Heart right ventricle (tissue), 16 donors: Measurements from ENCODE around the gene CCNF. TPM values are rescaled to one million over a fixed set of nuclear protein-coding genes. Genes with fewer than 3 reads are reported as not detected.
"Not testable (repeated sequence)": the region's sequence is repeated elsewhere in the genome, so short reads cannot be mapped to it uniquely, and the experiment has no call there.

Experiments used
- ATAC-seq, 8 donors: fragments of 200-7000 bp; cut with Tn5 transposase; one replicate each; pipeline ENCODE4 v1.9.1; 2020; ENCODE audit warnings: mild to moderate bottlenecking in 8 of 8, moderate library complexity in 8 of 8, moderate number of reproducible peaks in 1 of 8
- DNase-seq, 2 donors: peaks; one replicate each; pipeline ENCODE4 v3.0.0-alpha.2; 2020
- H3K27ac ChIP-seq, 10 donors: fragments of 200-600 bp; sonication (generic) in 2 of 10; one replicate each; pipeline versions ENCODE4 v1.5.0 to v1.8.0; 2020 to 2022; ENCODE audit warnings: mild to moderate bottlenecking in 3 of 10
- H3K27me3 ChIP-seq, 7 donors: fragments of 200-600 bp; one replicate each; pipeline ENCODE4 v1.8.0; 2021 to 2022; ENCODE audit warnings: mild to moderate bottlenecking in 2 of 7
- H3K36me3 ChIP-seq, 9 donors: fragments of 200-600 bp; sonication (generic) in 1 of 9; one replicate each; pipeline versions ENCODE4 v1.5.0 to v1.8.0; 2020 to 2022; ENCODE audit warnings: mild to moderate bottlenecking in 2 of 9
- H3K4me1 ChIP-seq, 9 donors: fragments of 200-600 bp; sonication (generic) in 1 of 9; one replicate each; pipeline versions ENCODE4 v1.5.0 to v1.8.0; 2020 to 2022; ENCODE audit warnings: mild to moderate bottlenecking in 4 of 9
- H3K4me3 ChIP-seq, 10 donors: fragments of 200-600 bp; sonication (generic) in 2 of 10; one replicate each; pipeline versions ENCODE4 v1.5.0 to v1.8.0; 2020 to 2022; ENCODE audit warnings: mild to moderate bottlenecking in 7 of 10, moderate library complexity in 2 of 10
- H3K9me3 ChIP-seq, 11 donors: fragments of 200-600 bp in 10 of 11; sonication (generic) in 2 of 11; one replicate each; pipeline versions ENCODE4 v1.5.0 to v1.8.0; 2013 to 2022; ENCODE audit warnings: mild to moderate bottlenecking in 2 of 11, control low read depth in 1 of 11, moderate library complexity in 1 of 11
- WGBS, 2 donors: extraction: QIAGEN DNeasy Blood & Tissue Kit; methylation state at CpG; one replicate each; pipeline ENCODE4 v1.1.7; 2013; ENCODE audit warnings: inconsistent platforms in 1 of 2; 5-methylcytosine and 5-hydroxymethylcytosine counted together
- intact Hi-C, 10 donors: fragments of 100-400 bp; cut with DNase I; formaldehyde crosslinking; loops; one replicate each; pipeline versions ENCODE4 v1.11.1 to v1.14.2; 2022
- polyA plus RNA-seq, 2 donors: library from polyadenylated mRNA; stranded (reverse); fragments of 200-250 nt; gene quantifications; one replicate each; pipeline ENCODE4 v1.2.3, GENCODE V29; 2013
- total RNA-seq, 10 donors: library from RNA; stranded (reverse); fragmentation: NEBNext Ultra II Directional in 3 of 10; extraction: Animal tissue kit (Norgen Biotek cat#: 25700) in 3 of 10; gene quantifications; one replicate each; pipeline versions ENCODE4 v1.2.1 to v1.2.4, GENCODE V29; 2021 to 2023
- TF ChIP-seq, protein P1 (sequence below), 9 donors: fragments of 200-600 bp; sonication (generic) in 2 of 9; IDR thresholded peaks; one replicate each; pipeline versions ENCODE4 v1.5.0 to v1.8.0; 2021 to 2022; ENCODE audit warnings: antibody characterized with exemption in 9 of 9, mild to moderate bottlenecking in 5 of 9, moderate library complexity in 1 of 9
- donor health status: Arrhythmogenic right ventricular cardiomyopathy.
- donor health status: ischemic (EF 13 %, LVEDD 7.1; RV severe dilation, severe dysfunction).
- donor health status: healthy with polysubstance abuse.
- donor health status: DM: no; HTN: yes; CAD: no.
- donor health status: DM: no; HTN: no; CAD: no.
- donor health status: ischemic (EF 25% LVEDD 6.9; RV normal size, moderate dysfunction).
- donor health status: ischemic (EF 25% LVEDD 5.7; RV mildly dilated, moderate dysfunction).
- donor health status: healthy.
- donor health status: DM: yes; HTN: yes; CAD: no.
- donor health status: Ischemic cardiomyopathy.
- donor health status: ischemic (EF 35%, LVEDD 5.7; RV mildly dilated, moderate dysfunction).
- donor health status: nonischemic (EF 11% LVEDD 7.7; RV severe dilation, severe dysfunction).
- donor health status: DM: yes; HTN: yes; CAD: no.
- donor health status: PGD.
- donor health status: ischemic (EF 29% LVEDD 5.4; RV normal size, mild dysfunction).
- donor health status: nonischemic (EF 23%, LVEDD 6.1; RV moderate dilation, normal function).

The CCNF gene
- total and polyA plus RNA-seq, 12 donors, result 0.51 to 3.4 (median 0.99) TPM

DNA sequence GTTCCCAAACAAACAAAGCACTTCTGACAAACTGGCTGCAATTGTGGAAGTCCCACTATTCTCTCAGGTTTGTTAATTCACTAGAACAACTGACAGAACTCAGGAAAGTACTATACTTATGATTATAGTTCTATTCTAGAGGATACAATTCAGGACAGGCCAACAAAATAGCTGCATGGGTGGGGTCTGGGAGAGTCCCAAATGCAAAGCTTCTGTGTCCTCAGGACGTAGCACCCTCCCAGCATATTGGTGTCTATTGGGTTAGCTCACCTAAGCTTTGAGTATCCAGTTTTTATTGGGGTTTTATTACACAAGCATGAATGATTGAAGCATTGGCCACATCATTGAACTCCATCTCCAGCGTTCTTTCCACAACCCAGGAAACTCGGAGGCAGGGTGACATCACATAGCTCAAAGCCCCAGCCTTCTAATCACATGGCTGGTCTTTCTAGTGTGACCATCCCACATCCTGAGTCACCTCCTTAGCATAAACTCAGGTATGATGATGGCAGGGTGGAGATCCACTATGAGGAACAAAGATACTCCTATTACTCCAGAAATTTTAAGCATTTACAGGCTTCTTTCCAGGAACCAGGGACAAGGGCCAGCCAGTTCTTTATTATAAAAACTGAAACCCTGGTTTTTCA is 43.9 kb upstream of the CCNF start:
- Histone ChIP-seq H3K4me1 (no peaks in the 10 kb centered on the region), H3K9me3 (peaks cover 0 to 23% (median 8%) of the 10 kb centered on the region in 11 donors), H3K36me3 (no peaks in the 10 kb centered on the region), H3K4me3 (no peak overlapping the region), H3K27ac (no peak overlapping the region), H3K27me3 (peaks cover 0 to 5% (median 0%) of the 10 kb centered on the region in 7 donors)
- no peak for DNase-seq
- intact Hi-C loops, result no loop called here
- no peak for ATAC-seq
- TF ChIP-seq, protein P1, sequence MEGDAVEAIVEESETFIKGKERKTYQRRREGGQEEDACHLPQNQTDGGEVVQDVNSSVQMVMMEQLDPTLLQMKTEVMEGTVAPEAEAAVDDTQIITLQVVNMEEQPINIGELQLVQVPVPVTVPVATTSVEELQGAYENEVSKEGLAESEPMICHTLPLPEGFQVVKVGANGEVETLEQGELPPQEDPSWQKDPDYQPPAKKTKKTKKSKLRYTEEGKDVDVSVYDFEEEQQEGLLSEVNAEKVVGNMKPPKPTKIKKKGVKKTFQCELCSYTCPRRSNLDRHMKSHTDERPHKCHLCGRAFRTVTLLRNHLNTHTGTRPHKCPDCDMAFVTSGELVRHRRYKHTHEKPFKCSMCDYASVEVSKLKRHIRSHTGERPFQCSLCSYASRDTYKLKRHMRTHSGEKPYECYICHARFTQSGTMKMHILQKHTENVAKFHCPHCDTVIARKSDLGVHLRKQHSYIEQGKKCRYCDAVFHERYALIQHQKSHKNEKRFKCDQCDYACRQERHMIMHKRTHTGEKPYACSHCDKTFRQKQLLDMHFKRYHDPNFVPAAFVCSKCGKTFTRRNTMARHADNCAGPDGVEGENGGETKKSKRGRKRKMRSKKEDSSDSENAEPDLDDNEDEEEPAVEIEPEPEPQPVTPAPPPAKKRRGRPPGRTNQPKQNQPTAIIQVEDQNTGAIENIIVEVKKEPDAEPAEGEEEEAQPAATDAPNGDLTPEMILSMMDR (IDR thresholded peaks at IDR 0.05), result no peak
- WGBS, 2 donors, result 57 to 63% methylated on average over 3 of the region's 3 CpGs

DNA sequence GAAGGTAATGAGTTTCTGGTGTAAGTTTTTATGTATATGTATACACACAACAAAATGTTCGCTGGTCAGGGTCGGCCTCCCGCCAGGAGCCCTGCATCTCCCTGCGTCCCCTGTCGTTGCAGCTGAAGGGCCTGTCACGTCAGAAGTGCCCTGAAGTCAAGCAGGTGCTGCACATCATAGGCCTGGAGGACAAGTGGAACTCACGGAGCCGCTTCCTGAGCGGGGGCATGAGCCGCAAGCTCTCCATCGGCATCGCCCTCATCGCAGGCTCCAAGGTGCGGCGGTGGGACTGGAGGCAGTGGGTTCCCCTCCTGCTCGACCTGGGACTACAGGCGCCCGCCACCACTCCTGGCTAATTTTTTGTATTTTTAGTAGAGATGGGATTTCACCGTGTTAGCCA is 43.3 kb upstream of the CCNF start:
- DNase-seq, H3K4me3 ChIP-seq, H3K27me3 ChIP-seq, ATAC-seq, intact Hi-C loops, H3K4me1 ChIP-seq, H3K27ac ChIP-seq, H3K36me3 ChIP-seq: not testable (repeated sequence)
- WGBS, 2 donors, result 76 to 82% methylated on average over 19 of the region's 19 CpGs
- peaks cover 0 to 23% (median 8%) of the 10 kb centered on the region in 11 donors for H3K9me3 ChIP-seq

DNA sequence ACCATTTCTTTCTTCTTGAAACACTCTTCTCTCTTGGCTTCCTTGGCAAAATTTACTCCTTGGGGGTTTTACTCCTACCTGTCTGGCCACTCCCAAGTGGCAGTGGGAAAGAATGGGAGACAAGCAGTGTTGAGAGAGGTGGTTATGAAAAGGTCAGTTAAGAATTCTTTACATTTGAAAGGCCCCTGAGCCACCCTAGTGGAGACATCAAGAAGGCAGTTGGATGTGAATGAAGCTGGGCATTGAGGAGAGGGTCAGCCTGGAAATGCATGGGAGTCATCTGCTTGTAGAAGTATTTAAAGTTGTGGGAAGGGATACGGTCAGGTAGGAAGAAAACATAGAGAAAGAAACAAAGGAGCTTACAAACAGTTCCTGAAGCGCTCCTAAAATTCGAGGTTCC is 42.3 kb upstream of the CCNF start:
- Histone ChIP-seq H3K4me1 (no peaks in the 10 kb centered on the region), H3K9me3 (peaks cover 0 to 23% (median 8%) of the 10 kb centered on the region in 11 donors), H3K36me3 (no peaks in the 10 kb centered on the region), H3K27me3 (peaks cover 0 to 5% (median 0%) of the 10 kb centered on the region in 7 donors), H3K27ac (no peak overlapping the region), H3K4me3 (no peak overlapping the region)
- no peak for DNase-seq
- WGBS, 2 donors, result 65 to 68% methylated on average over 3 of the region's 3 CpGs
- intact Hi-C loops, result no loop called here
- ATAC-seq, result no peak
- TF ChIP-seq, protein P1 (IDR thresholded peaks at IDR 0.05), result no peak

DNA sequence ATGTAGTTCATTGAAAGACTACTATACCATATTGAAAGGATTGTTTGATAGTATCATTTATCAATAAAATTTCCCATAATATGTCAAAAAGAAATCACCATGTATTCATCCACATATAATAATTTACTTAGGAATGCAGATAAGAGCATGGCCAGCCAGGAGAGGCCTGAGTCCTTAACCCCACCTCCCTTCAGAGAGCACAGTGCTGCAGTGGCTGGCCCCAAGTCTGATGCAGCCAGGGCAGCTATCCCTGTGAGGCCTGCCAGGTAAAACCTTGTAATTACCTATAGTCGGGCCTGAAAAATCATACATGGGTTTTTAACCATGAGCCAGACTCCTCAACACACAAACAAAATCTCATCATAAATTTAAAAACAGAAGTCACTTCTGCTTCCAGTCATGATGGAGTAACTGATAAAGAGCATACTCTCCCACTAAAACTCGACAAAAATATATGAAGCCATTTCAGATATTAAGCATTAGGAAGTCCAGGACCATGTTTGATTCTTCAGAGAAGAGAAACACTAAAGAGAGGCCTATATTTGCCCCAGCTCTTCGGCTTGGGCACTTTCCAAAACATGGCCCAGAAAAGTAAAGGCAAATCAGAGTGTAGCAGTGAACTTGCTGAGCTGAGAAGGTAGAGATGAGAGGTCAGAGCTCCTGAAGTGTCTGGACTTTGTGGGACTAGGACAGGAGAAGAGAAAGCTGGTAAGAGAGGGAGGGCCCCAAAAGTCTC is 40.9 kb upstream of the CCNF start:
- DNase-seq (no peak), ATAC-seq (no peak)
- Histone ChIP-seq H3K9me3 (peaks cover 0 to 23% (median 8%) of the 10 kb centered on the region in 11 donors), H3K36me3 (no peaks in the 10 kb centered on the region), H3K27me3 (peaks cover 0 to 5% (median 0%) of the 10 kb centered on the region in 7 donors), H3K4me1 (no peaks in the 10 kb centered on the region), H3K4me3 (no peak overlapping the region), H3K27ac (no peak overlapping the region)
- intact Hi-C loops, result no loop called here
- TF ChIP-seq, protein P1 (IDR thresholded peaks at IDR 0.05), result no peak
- 80 to 87% methylated on average over 3 of the region's 3 CpGs for WGBS, 2 donors
